GM03348 (cell line): Measurements from ENCODE around the gene MAP3K21.
A peak's percentile ranks its signal among the peaks of the same experiment; 100 is the strongest.

Source experiments
- DNase-seq: peaks from one replicate; pipeline ENCODE4 v3.0.0; 2012; ENCODE audit warnings: low spot score

MAP3K21 gene

DNA sequence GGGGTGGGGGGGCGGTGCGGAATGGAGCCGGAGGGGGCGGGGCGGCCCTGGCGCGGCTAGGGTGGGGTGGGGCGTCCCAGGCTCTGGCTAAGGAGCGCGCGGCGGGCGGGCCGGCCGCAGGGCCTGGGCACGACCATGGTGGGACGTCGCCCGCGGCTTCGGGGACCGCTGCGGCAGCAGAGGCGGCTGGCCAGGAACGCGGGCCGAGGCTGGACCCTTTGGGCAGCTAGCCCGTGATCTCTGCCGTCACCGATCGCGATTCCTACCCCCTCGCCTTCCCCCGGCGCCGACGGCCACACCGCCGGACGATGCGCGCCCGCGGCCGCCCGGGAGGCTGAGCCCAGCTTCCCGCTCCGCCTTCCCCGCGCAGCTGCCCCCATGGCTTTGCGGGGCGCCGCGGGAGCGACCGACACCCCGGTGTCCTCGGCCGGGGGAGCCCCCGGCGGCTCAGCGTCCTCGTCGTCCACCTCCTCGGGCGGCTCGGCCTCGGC lies at the start of gene MAP3K21:
MAP3K21 (plus strand) TSS at position 74 of the 491 bp plus-strand sequence; CDS start at position 379, 305 bp downstream.
- DNase-seq, result no peak

DNA sequence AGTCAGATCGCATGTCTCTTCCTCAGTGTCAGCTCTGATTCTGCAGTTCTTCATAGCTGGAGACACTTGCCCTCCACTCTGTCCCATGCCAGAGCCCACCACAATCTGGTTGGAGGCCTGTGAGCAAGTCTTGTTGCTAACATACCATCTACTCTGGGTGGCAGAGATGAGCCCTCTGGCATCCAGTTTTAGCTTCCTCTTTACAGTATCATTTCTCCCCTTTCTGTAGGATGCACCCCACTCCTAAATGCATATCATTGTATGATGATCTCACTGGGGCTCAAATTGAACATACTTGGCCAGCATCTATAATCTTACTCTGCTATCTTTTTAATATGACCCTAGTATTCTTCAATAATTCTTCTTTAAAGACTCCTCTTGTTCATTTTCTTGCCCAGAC lies 48.9 kb upstream of the MAP3K21 start:
- no peak for DNase-seq

DNA sequence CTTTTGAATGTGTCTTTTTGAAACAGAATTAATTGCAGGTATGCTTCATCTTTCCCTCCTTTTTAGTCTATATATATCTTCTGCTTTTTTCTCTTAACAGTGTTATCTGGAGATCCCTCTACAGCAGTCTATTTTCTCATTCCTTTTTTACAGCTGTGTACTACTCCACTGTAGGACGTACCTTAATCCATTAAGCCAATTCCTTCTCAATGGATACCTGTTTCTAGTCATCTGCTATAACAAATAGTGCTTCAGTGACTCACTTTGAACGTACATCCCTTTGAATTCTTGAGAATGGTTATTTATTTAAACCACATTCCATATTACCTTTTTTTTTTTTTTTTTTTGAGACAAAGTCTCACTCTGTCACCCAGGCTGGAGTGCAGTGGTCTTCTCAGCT lies 47.6 kb upstream of the MAP3K21 start:
- DNase-seq, result no peak

- DNase-seq, result peak; percentile 46
These were observed 45.6 kb upstream of the MAP3K21 start for GRCh38 chr1:233281711-233282581.

- DNase-seq, result no peak
These were observed 45.0 kb upstream of the MAP3K21 start for GRCh38 chr1:233282582-233282886.

DNA sequence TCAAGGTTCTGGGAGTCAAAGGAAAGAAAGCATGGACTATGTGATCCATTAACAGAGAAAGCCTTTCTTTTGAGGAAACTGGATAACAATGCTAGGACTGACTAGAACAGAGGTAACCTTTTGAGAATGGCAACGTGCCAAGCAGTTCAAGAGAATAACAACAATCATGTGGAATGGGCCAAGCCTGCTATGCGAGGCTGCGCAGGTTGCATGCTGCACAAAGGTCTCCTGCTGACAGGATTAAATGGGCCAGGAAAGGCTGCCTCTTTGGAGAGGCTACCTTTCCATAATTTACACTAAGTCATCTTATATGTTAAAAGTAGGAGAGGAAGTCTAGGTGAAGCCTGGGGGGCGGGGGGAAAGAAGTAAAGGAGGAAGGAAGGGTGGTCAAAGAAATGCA lies 37.8 kb upstream of the MAP3K21 start:
- DNase-seq, result no peak

- DNase-seq, result no peak
These were observed 37.0 kb upstream of the MAP3K21 start for GRCh38 chr1:233290396-233291034.

DNA sequence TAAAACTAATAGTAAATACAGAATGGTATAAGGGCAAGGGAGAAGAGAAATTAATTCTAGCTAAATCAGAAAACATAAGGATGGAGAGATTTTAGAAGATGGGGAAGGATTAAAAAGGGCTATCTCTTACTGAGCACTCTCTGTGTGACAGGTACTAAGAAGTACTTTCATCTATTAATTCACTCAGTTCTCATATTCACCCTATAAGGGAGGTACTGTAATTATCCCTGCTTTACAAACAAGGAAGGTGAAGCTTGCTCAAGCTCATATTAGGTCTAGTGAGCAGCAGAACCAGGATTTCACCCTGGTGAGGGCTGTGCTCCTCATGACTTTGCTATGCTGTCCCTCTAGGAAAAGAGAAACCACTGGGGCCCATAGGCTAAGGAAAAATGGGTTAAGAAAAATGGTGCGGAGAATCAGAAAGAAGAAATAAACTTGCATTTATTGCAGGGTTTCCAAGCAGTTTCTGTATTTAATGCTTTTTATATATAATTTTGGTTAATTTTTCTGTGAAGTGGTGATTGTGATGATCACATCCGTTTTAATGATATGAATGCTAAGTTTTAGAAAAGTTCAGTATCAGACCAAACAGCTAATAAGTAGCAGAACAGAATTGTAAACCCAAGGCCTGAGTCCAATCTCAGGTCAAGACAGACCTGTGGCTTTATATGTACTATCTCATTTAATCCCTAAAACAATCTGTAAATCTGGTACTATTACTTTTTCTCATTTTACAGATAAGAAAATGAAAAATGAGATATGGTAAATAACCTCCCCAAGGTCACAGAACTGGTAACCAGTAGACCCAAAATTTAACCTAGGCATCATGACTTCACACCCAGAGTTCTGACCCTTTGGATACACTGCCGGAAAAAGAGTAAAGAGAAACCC lies 33.7 kb upstream of the MAP3K21 start:
- no peak for DNase-seq

DNA sequence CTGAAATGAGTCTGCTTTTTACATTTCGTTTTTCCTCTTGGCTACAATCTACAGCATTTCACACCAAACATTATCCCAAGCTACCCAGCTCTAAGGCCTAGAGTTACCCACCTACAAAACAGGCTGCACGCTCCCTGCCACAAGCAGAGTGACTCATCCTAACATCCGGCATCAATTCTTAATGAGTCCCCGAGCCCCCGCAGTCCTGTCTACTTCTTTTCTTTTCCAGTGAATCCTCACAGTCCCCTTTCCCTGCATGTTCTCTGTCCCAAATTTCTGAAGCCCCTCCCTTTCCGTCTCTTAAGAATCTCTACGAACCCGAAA lies 32.6 kb upstream of the MAP3K21 start:
- peak; percentile 63 for DNase-seq

- peak; percentile 89 for DNase-seq
These were observed 32.1 kb upstream of the MAP3K21 start, which contains the start of gene PCNX2 for GRCh38 chr1:233295237-233295974. PCNX2 (minus strand) TSS chr1:233295725; CDS start chr1:233295478, 247 bp downstream.

GRCh38 chr1:233295975-233296322 lies 31.6 kb upstream of the MAP3K21 start:
- no peak for DNase-seq

GRCh38 chr1:233299450-233299849 lies 28.1 kb upstream of the MAP3K21 start:
- DNase-seq, result no peak

DNA sequence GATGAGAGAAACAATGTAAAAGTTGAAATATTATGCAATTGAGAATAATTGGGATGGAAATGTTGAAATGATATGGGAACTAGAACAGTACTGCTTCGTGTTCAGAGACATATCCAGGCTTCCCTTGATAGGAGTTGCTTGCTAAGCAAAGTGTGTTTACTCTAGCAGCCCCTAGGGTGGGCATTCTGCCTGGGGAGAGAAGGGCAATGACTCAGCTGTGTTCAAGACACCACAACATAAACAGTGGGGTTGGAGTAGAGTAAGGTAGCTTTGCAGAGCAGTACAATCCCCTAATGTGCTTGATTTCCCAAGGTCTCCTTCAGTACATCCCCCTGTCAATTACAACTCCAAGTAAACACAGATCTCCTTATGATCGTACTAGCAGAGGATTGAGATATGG lies 27.2 kb upstream of the MAP3K21 start:
- no peak for DNase-seq

GRCh38 chr1:233304489-233305102 lies 22.9 kb upstream of the MAP3K21 start:
- peak; percentile 51 for DNase-seq

DNA sequence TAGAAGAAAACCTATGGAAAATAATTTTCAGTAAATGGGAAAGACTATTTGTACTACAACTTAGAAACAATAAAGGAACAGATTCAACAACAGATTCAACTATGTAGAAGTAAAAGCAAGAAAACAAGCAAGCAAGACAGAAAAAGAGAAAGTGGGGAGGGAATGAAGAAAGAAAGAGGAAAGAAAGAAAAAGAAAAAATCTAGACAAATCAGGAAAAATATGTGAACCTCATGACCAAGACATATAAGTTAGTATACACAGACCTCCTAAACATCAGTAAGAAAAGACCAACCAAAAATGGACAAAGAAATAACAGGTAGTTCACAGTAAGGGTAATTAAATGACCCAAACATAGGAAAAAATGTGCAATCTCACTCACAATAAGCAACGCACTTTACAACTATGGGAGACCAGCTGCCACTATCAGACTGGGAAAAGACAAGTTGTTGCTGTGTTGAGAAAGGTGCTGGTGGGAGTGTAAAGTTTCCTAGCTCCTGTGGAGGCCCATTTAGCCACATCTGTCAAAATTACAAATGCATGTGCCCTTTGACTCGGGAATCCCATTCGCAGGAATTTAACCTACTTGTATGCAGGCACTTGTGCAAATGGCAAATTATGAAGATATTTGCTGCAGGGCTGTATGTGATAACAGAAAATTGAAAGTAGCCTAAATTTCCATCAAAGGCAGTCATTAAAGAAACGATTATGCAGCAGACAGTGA lies 13.9 kb upstream of the MAP3K21 start:
- no peak for DNase-seq

- DNase-seq, result no peak
These were observed 11.7 kb upstream of the MAP3K21 start for GRCh38 chr1:233315718-233316301.

DNA sequence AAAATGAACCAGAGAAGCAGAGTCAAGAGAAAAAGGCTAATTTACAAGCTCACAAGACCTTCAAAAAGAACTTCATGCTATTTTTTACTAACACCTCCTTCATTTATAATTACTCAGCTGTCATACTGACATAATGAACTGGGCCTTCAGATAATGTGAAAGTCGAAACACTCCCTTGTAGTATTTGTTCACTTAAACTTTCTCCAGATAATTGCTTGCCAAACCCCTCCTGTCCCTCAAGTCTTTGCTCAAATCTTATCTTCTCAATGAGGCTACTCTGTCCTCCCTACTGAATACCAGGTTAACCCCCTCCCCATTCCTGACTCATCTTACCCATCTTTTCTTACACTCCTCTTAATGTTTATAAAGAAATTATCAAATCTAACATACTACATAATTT lies 11.1 kb upstream of the MAP3K21 start:
- no peak for DNase-seq

- DNase-seq, result no peak
These were observed 8.3 kb upstream of the MAP3K21 start for GRCh38 chr1:233319272-233319671.

DNA sequence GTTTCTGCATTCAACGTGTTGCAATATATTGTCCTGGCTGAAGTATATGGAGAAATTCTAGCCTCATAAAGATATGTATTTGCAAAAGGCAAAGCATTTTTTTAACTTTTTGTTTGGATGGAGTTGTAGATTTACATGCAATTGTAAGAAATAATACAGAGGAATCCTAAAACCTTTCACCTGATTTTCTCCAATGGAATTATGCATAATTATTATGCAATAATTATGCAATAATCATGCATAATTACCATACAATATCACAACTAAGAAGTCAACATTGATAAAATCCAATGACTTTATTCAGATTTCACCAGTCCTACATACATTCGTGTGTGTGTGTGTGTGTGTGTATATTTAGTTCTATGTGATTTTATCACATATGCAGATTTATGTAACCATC lies 7.5 kb upstream of the MAP3K21 start:
- DNase-seq, result no peak

DNA sequence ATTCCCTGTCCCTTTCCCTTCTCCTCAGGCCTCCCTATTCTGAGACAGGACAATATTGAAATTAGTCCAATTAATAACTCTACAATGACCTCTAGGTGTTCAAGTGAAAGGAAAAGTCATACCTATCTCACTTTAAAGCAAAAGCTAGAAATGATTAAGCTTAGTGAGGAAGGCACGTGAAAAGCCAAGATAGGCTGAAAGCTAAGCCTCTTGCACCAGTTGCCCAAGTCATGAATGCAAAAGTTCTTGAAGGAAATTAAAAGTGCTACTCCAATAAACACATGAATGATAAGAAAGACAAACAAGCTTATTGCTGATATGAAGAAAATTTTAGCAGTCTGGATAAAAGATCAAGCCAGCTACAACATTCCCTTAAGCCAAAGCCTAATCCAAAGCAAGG lies 3.8 kb upstream of the MAP3K21 start:
- DNase-seq, result no peak
